Liver (tissue), 3 donors: Measurements from ENCODE around the gene AP4S1.

Source experiments
- EGR1 ChIP-seq, 2 donors: IDR thresholded peaks; 2 replicates each; pipeline ENCODE4 v1.6.1; 2016 to 2018; ENCODE audit warnings: antibody characterized with exemption in 2 of 2, low read depth in 2 of 2
- FOXA1 ChIP-seq: IDR thresholded peaks from 2 replicates; pipeline ENCODE4 v1.6.1; 2016; ENCODE audit warnings: antibody characterized with exemption
- GABPA ChIP-seq, 2 donors: IDR thresholded peaks in 1 of 2; conservative IDR thresholded peaks in 1 of 2; 2 replicates each; pipeline ENCODE4 v1.6.1; 2016; ENCODE audit warnings: antibody characterized with exemption in 2 of 2, mild to moderate bottlenecking in 1 of 2, moderate library complexity in 1 of 2
- HNF4G ChIP-seq: IDR thresholded peaks from 2 replicates; pipeline ENCODE4 v1.6.1; 2016; ENCODE audit warnings: antibody characterized with exemption
- JUND ChIP-seq, 2 donors: IDR thresholded peaks; 2 replicates each; pipeline ENCODE4 v1.6.1; 2016; ENCODE audit warnings: antibody characterized with exemption in 2 of 2
- RXRA ChIP-seq, 2 donors: IDR thresholded peaks; 2 replicates each; pipeline ENCODE4 v1.6.1; 2017 to 2018; ENCODE audit warnings: antibody characterized with exemption in 2 of 2, mild to moderate bottlenecking in 1 of 2
- TAF1 ChIP-seq: conservative IDR thresholded peaks from 2 replicates; pipeline ENCODE4 v1.6.1; 2016; ENCODE audit warnings: antibody characterized with exemption, mild to moderate bottlenecking
- YY1 ChIP-seq: IDR thresholded peaks from 2 replicates; pipeline ENCODE4 v1.6.1; 2016; ENCODE audit warnings: antibody characterized with exemption, mild to moderate bottlenecking
- TF ChIP-seq, protein P1 (sequence below): fragments of 150-350 bp; IDR thresholded peaks from 2 replicates; pipeline ENCODE4 v1.5.1; 2017; ENCODE audit warnings: improper control_type of control experiment, low read depth, low read length; ENCODE audit not compliant: missing input control
- TF ChIP-seq, protein P2 (sequence below): IDR thresholded peaks from 2 replicates; pipeline ENCODE4 v1.6.1; 2016; ENCODE audit warnings: antibody characterized with exemption, mild to moderate bottlenecking
- TF ChIP-seq, protein P3 (sequence below): IDR thresholded peaks from 2 replicates; pipeline ENCODE4 v1.6.1; 2016; ENCODE audit warnings: antibody characterized with exemption
- TF ChIP-seq, protein P4 (sequence below): IDR thresholded peaks from 2 replicates; pipeline ENCODE4 v1.6.1; 2016; ENCODE audit warnings: antibody characterized with exemption
- donor health status: healthy.
- donor health status: healthy.

DNA sequence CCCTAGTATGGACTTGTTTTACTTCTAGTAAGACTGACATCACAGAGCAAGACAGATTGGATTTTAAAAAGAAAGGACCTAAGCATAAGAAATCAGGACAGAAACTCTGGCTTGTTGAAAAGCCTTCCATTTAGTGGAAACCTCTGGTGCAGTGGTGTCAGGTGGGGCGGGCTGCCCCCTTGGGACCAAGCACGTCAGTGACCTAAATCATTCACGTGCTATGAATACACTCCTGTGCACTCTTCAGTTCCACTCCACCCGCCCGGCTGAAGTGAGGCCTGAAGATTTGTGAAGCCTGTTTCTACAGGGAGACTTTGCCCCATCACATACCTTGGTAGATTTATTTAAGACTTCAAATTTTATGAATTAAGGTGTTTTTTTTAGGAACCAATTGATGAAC is 58.9 kb downstream of the AP4S1 start:
- no peak for TF ChIP-seq YY1
- TF ChIP-seq EGR1 (IDR thresholded peaks at IDR 0.05; ENCODE audit: low read depth in 2 of 2), result no peak
- TF ChIP-seq, protein P1, sequence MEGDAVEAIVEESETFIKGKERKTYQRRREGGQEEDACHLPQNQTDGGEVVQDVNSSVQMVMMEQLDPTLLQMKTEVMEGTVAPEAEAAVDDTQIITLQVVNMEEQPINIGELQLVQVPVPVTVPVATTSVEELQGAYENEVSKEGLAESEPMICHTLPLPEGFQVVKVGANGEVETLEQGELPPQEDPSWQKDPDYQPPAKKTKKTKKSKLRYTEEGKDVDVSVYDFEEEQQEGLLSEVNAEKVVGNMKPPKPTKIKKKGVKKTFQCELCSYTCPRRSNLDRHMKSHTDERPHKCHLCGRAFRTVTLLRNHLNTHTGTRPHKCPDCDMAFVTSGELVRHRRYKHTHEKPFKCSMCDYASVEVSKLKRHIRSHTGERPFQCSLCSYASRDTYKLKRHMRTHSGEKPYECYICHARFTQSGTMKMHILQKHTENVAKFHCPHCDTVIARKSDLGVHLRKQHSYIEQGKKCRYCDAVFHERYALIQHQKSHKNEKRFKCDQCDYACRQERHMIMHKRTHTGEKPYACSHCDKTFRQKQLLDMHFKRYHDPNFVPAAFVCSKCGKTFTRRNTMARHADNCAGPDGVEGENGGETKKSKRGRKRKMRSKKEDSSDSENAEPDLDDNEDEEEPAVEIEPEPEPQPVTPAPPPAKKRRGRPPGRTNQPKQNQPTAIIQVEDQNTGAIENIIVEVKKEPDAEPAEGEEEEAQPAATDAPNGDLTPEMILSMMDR, result no peak
- TF ChIP-seq TAF1, result no peak
- TF ChIP-seq, protein P2, sequence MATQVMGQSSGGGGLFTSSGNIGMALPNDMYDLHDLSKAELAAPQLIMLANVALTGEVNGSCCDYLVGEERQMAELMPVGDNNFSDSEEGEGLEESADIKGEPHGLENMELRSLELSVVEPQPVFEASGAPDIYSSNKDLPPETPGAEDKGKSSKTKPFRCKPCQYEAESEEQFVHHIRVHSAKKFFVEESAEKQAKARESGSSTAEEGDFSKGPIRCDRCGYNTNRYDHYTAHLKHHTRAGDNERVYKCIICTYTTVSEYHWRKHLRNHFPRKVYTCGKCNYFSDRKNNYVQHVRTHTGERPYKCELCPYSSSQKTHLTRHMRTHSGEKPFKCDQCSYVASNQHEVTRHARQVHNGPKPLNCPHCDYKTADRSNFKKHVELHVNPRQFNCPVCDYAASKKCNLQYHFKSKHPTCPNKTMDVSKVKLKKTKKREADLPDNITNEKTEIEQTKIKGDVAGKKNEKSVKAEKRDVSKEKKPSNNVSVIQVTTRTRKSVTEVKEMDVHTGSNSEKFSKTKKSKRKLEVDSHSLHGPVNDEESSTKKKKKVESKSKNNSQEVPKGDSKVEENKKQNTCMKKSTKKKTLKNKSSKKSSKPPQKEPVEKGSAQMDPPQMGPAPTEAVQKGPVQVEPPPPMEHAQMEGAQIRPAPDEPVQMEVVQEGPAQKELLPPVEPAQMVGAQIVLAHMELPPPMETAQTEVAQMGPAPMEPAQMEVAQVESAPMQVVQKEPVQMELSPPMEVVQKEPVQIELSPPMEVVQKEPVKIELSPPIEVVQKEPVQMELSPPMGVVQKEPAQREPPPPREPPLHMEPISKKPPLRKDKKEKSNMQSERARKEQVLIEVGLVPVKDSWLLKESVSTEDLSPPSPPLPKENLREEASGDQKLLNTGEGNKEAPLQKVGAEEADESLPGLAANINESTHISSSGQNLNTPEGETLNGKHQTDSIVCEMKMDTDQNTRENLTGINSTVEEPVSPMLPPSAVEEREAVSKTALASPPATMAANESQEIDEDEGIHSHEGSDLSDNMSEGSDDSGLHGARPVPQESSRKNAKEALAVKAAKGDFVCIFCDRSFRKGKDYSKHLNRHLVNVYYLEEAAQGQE, result no peak
- TF ChIP-seq, protein P3, sequence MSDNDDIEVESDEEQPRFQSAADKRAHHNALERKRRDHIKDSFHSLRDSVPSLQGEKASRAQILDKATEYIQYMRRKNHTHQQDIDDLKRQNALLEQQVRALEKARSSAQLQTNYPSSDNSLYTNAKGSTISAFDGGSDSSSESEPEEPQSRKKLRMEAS, result no peak
- no peak for TF ChIP-seq FOXA1
- no peak for TF ChIP-seq GABPA (IDR thresholded peaks at IDR 0.05 in 1 of 2, conservative IDR thresholded peaks at IDR 0.05 in 1 of 2)
- TF ChIP-seq JUND (IDR thresholded peaks at IDR 0.05), result no peak
- TF ChIP-seq HNF4G, result no peak
- TF ChIP-seq, protein P4, sequence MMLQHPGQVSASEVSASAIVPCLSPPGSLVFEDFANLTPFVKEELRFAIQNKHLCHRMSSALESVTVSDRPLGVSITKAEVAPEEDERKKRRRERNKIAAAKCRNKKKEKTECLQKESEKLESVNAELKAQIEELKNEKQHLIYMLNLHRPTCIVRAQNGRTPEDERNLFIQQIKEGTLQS, result no peak
- no peak for TF ChIP-seq RXRA (IDR thresholded peaks at IDR 0.05)
